Measurements from ENCODE around the gene EN2. TPM values are rescaled to one million over a fixed set of nuclear protein-coding genes. Genes with fewer than 3 reads are reported as not detected.

The EN2 gene
- polyA plus RNA-seq, 1 experiment: not detected

- peaks cover 76% of the 10 kb centered on the region for H3K27me3 ChIP-seq (ENCODE audit: control insufficient read depth, insufficient read depth, low read length)
- no peak overlapping the region for H3K4me3 ChIP-seq (ENCODE audit: low read depth, low read length)
- ChIA-PET POLR2A (no interaction called here), CTCF (no interaction called here)
- peaks cover 8% of the 10 kb centered on the region; the same call in 1 of the 2 replicates for H3K9me3 ChIP-seq (ENCODE audit: control insufficient read depth, insufficient read depth, low read length)
- no peak overlapping the region for H3K27ac ChIP-seq (ENCODE audit: low read depth, low read length)
- no peak for TF ChIP-seq CTCF (IDR thresholded peaks at IDR 0.05; ENCODE audit: low read depth, low read length)
- no peak for DNase-seq (ENCODE audit: low read depth, low spot score)
Observed at GRCh38 chr7:155454183-155455112, 3.5 kb upstream of the EN2 start.

GRCh38 chr7:155455132-155455693 is 2.7 kb upstream of the EN2 start:
- H3K9me3 ChIP-seq (ENCODE audit: control insufficient read depth, insufficient read depth, low read length): peaks cover 10% of the 10 kb centered on the region; the same call in 1 of the 2 replicates
- TF ChIP-seq CTCF (IDR thresholded peaks at IDR 0.05; ENCODE audit: low read depth, low read length): no peak
- no peak overlapping the region for H3K27ac ChIP-seq (ENCODE audit: low read depth, low read length)
- peaks cover 77% of the 10 kb centered on the region for H3K27me3 ChIP-seq (ENCODE audit: control insufficient read depth, insufficient read depth, low read length)
- ChIA-PET CTCF (no interaction called here), POLR2A (no interaction called here)
- H3K4me3 ChIP-seq (ENCODE audit: low read depth, low read length): no peak overlapping the region
- DNase-seq (ENCODE audit: low read depth, low spot score): no peak

DNA sequence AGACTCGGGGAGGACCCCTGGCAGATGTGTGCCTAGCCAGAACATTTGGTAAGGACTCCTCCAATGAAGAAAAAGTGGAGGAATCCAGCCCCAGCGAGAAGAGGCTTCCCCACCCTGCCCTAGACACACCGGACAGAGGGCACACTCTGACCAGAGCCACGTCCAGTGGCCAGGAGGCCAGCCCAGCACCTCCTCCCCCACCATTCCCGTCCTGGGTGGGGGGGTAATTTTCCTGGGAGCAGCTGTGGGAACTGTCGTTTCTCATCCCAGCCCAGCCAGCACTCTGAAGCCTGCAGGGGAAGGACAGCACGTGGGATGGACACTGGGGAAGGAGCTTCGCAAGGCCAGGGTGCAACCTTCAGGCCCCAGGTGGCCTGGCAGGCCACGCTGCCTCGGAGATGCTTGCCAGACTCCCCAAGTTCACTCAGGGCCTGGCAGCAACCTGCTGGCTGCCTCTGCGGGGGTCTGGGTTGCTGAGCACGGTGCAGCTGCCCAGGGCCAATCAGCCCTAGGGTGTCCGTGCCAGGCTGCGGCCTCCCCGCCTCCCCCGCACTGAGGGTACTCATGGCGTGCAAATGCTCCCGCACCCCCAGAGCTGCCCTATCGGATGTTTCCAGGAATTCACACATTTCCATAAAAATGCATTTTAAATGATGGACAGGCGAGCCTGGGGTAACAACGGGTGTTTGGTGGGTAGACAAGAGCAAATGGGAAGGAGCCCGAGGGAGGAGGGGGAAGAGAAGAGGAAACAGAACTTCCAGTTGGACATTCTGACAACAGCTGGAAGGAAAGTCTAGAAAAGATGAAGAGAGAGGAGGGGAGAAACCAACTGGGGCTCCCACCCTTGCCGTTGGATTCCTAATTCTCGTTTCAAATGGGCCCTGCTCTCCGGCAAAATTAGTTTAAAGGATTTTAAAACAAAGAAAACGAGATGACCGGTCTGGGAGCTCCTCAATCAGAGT is 1.9 kb upstream of the EN2 start:
- DNase-seq (ENCODE audit: low read depth, low spot score): no peak
- ChIA-PET POLR2A (no interaction called here), CTCF (interaction anchor here (0.6 kb wide), 1 partner anchor 111 kb away, joined by 3 read pairs; no protein-coding TSS in a partner anchor)
- no peak for TF ChIP-seq CTCF (IDR thresholded peaks at IDR 0.05; ENCODE audit: low read depth, low read length)
- Histone ChIP-seq H3K27me3 (ENCODE audit: control insufficient read depth, insufficient read depth, low read length) (peaks cover 76% of the 10 kb centered on the region), H3K4me3 (ENCODE audit: low read depth, low read length) (no peak overlapping the region), H3K27ac (ENCODE audit: low read depth, low read length) (no peak overlapping the region), H3K9me3 (ENCODE audit: control insufficient read depth, insufficient read depth, low read length) (peaks cover 10% of the 10 kb centered on the region; the same call in 1 of the 2 replicates)

GRCh38 chr7:155456738-155457543 is 988 bp upstream of the EN2 start:
- CTCF ChIA-PET: interaction anchor here (0.6 kb wide), 1 partner anchor 112 kb away, joined by 3 read pairs; no protein-coding TSS in a partner anchor
- POLR2A ChIA-PET: no interaction called here
- DNase-seq (ENCODE audit: low read depth, low spot score): no peak
- no peak for TF ChIP-seq CTCF (IDR thresholded peaks at IDR 0.05; ENCODE audit: low read depth, low read length)
- H3K27ac ChIP-seq (ENCODE audit: low read depth, low read length): no peak overlapping the region
- H3K27me3 ChIP-seq (ENCODE audit: control insufficient read depth, insufficient read depth, low read length): peaks cover 76% of the 10 kb centered on the region
- peaks cover 10% of the 10 kb centered on the region; the same call in 1 of the 2 replicates for H3K9me3 ChIP-seq (ENCODE audit: control insufficient read depth, insufficient read depth, low read length)
- peak overlapping the region; percentile 48 for H3K4me3 ChIP-seq (ENCODE audit: low read depth, low read length)

All from AG04450 (cell line).